Endothelial cell of umbilical vein (primary cell): Measurements from ENCODE around the gene ACOD1. TPM values are rescaled to one million over a fixed set of nuclear protein-coding genes. Genes with fewer than 3 reads are reported as not detected.

ENCODE experiments used
- BruUV-seq: library from RNA; stranded (reverse); fragments of 400-500 nt; replicated peaks from 2 replicates; lab custom pipeline; 2021; lab: Mats Ljungman, UMichigan
- CTCF ChIA-PET: fragments of 300-600, 350-600 bp; sonication (Branson Sonifier 250); formaldehyde crosslinking; loops from one replicate; lab custom pipeline; 2021; ENCODE audit warnings: antibody characterized with exemption, inconsistent platforms; lab: Charles Lee
- POLR2A ChIA-PET: fragments of 300-600, 350-600 bp; sonication (Branson Sonifier 250); formaldehyde crosslinking; loops from one replicate; lab custom pipeline; 2021; ENCODE audit warnings: antibody characterized with exemption, inconsistent platforms; lab: Charles Lee
- DNase-seq: peaks from one replicate; pipeline ENCODE4 v3.0.0-alpha.2; 2011; ENCODE audit warnings: low read depth, low spot score
- FAIRE-seq: peaks from 2 replicates; lab custom pipeline; 2011; peaks lifted over from hg19 to GRCh38; lab: Jason Lieb, UNC
- H2AFZ ChIP-seq: 2 replicates; pipeline ENCODE4 v1.6.0; 2012; ENCODE audit warnings: low read depth, low read length, control low read depth, inconsistent platforms
- H3K27ac ChIP-seq: 2 replicates; pipeline ENCODE4 v1.5.1; 2011; ENCODE audit warnings: low read depth, mild to moderate bottlenecking, control low read depth, low read length, moderate library complexity; ENCODE audit not compliant: insufficient read depth
- H3K27me3 ChIP-seq, 2 experiments: 2 replicates each; pipeline versions ENCODE4 v1.6.0 to v1.6.1; 2011; ENCODE audit warnings: low read length in 2 of 2, mixed read lengths in 1 of 2; ENCODE audit not compliant: control insufficient read depth in 2 of 2, insufficient read depth in 2 of 2
- H3K36me3 ChIP-seq, 2 experiments: 2 replicates in 1 of 2; 3 replicates in 1 of 2; pipeline ENCODE4 v1.5.1; 2011; ENCODE audit warnings: low read length in 2 of 2, mild to moderate bottlenecking in 1 of 2, moderate library complexity in 1 of 2; ENCODE audit not compliant: control insufficient read depth in 2 of 2, insufficient read depth in 2 of 2; ENCODE audit errors: extremely low read depth in 1 of 2
- H3K4me1 ChIP-seq: 3 replicates; pipeline ENCODE4 v1.5.1; 2011; ENCODE audit warnings: mild to moderate bottlenecking, low read length; ENCODE audit not compliant: control insufficient read depth, insufficient read depth; ENCODE audit errors: extremely low read depth
- H3K4me2 ChIP-seq: 2 replicates; pipeline ENCODE4 v1.6.1; 2011; ENCODE audit warnings: low read length, control low read depth, mixed read lengths; ENCODE audit not compliant: insufficient read depth
- H3K4me3 ChIP-seq, 3 experiments: fragments of 200-600 bp in 1 of 3; sonication (generic), shearing (Covaris generic) in 1 of 3; replicated peaks in 1 of 3; 2 replicates each; pipeline ENCODE4 v1.5.1; 2011 to 2016; ENCODE audit warnings: control low read depth in 3 of 3, low read length in 3 of 3, mild to moderate bottlenecking in 2 of 3, inconsistent platforms in 1 of 3, low read depth in 1 of 3, moderate library complexity in 1 of 3; ENCODE audit not compliant: insufficient read depth in 1 of 3
- H3K79me2 ChIP-seq: 2 replicates; pipeline ENCODE4 v1.6.0; 2012; ENCODE audit warnings: low read length, inconsistent platforms; ENCODE audit not compliant: control insufficient read depth, insufficient read depth
- H3K9ac ChIP-seq: replicated peaks from 2 replicates; pipeline ENCODE3; 2011; ENCODE audit warnings: low read length, control low read depth; ENCODE audit not compliant: insufficient read depth; ENCODE audit errors: extremely low read depth
- H3K9me1 ChIP-seq: replicated peaks from 3 replicates; pipeline ENCODE4 v1.6.0; 2011; ENCODE audit warnings: mild to moderate bottlenecking, low read length; ENCODE audit not compliant: control insufficient read depth, insufficient read depth; ENCODE audit errors: extremely low read depth
- H3K9me3 ChIP-seq: replicated peaks from 2 replicates; pipeline ENCODE4 v1.5.1; 2012; ENCODE audit warnings: low read length, inconsistent platforms; ENCODE audit not compliant: control insufficient read depth, insufficient read depth
- H4K20me1 ChIP-seq: replicated peaks from 2 replicates; pipeline ENCODE3; 2011; ENCODE audit warnings: mild to moderate bottlenecking, low read length; ENCODE audit not compliant: control insufficient read depth, insufficient read depth; ENCODE audit errors: extremely low read depth
- CTCF ChIP-seq, 2 donors: IDR thresholded peaks; 1 replicate in 1 of 2; 2 replicates in 1 of 2; pipeline ENCODE4 v1.5.1; 2011; ENCODE audit warnings: low read length in 2 of 2, mild to moderate bottlenecking in 2 of 2, moderate library complexity in 2 of 2, control low read depth in 1 of 2, inconsistent platforms in 1 of 2, low read depth in 1 of 2; ENCODE audit not compliant: insufficient read depth in 1 of 2; ENCODE audit errors: extremely low read depth in 1 of 2
- EZH2 ChIP-seq: IDR thresholded peaks from 2 replicates; pipeline ENCODE4 v1.6.1; 2012; ENCODE audit warnings: borderline replicate concordance, low read depth, mild to moderate bottlenecking, moderate library complexity, low read length, inconsistent platforms; ENCODE audit not compliant: severe bottlenecking
- FOS ChIP-seq: IDR thresholded peaks from 2 replicates; pipeline ENCODE4 v1.6.1; 2011; ENCODE audit warnings: mild to moderate bottlenecking, low read length, moderate library complexity, borderline replicate concordance; ENCODE audit not compliant: insufficient read depth
- GATA2 ChIP-seq: IDR thresholded peaks from 2 replicates; pipeline ENCODE4 v1.7.0; 2011; ENCODE audit warnings: low read depth, mild to moderate bottlenecking, moderate library complexity, mixed read lengths, low read length; ENCODE audit not compliant: insufficient read length, insufficient read depth
- JUN ChIP-seq: IDR thresholded peaks from 2 replicates; pipeline ENCODE4 v1.6.1; 2011; ENCODE audit warnings: borderline replicate concordance, low read depth; ENCODE audit not compliant: insufficient read length, insufficient read depth
- MAX ChIP-seq: IDR thresholded peaks from 2 replicates; pipeline ENCODE4 v1.6.1; 2011; ENCODE audit not compliant: insufficient read depth, insufficient read length
- MYC ChIP-seq: IDR thresholded peaks from one replicate; pipeline ENCODE4 v1.6.1; 2011; ENCODE audit warnings: mild to moderate bottlenecking, low read depth, low read length
- POLR2A ChIP-seq: IDR thresholded peaks from 2 replicates; pipeline ENCODE4 v1.6.1; 2012; ENCODE audit warnings: low read depth, mild to moderate bottlenecking, control low read depth, low read length
- POLR2AphosphoS5 ChIP-seq: IDR thresholded peaks from 2 replicates; pipeline ENCODE4 v1.6.1; 2012; ENCODE audit warnings: low read depth, mild to moderate bottlenecking, control low read depth, low read length, moderate library complexity; ENCODE audit not compliant: insufficient read depth
- dilution Hi-C: fragments of 300-500 bp; cut with MboI; formaldehyde crosslinking; loops from one replicate; pipeline ENCODE4 v1.15.0; 2019; ENCODE audit warnings: low sequenced_read_pairs; ENCODE audit not compliant: extremely low pct_ligation_motif_present
- intact Hi-C: fragments of 100-400 bp; cut with micrococcal nuclease; formaldehyde crosslinking; loops from one replicate; pipeline ENCODE4 v1.10.0; 2022
- polyA plus RNA-seq, 4 experiments: library from polyadenylated mRNA; depleted of rRNA in 3 of 4; stranded (reverse) in 3 of 4; unstranded in 1 of 4; fragments of >200 nt; gene quantifications; 2 replicates each; pipeline versions ENCODE4 v1.2.1 to v1.2.3, GENCODE V29; 2011 to 2012; ENCODE audit warnings: missing spikeins in 1 of 4
- total RNA-seq: library from RNA; stranded (reverse); gene quantifications from 2 replicates; pipeline ENCODE4 v1.2.3, GENCODE V29; 2021

Gene ACOD1
- total and polyA plus RNA-seq, 2 donors (not counting 3 experiments of a cell fraction or from before 2014, with no cell fraction given): not detected

- BruUV-seq: no TSS peak
- dilution Hi-C loops: no loop called here
- no peak for FAIRE-seq
- H3K79me2 ChIP-seq: no peaks in the 10 kb centered on the region
- H3K36me3 ChIP-seq: no peaks in the 10 kb centered on the region
- CTCF ChIA-PET: interaction anchor here (1.1 to 1.5 kb wide), 4 partner anchors 21 to 1100 kb away, joined by 3 to 5 read pairs (median 4); no protein-coding TSS in a partner anchor
- POLR2A ChIA-PET: no interaction called here
- H3K9me3 ChIP-seq: no peaks in the 10 kb centered on the region
- peaks cover 17 to 24% of the 10 kb centered on the region in 2 experiments for H3K27me3 ChIP-seq
- H3K27ac ChIP-seq: no peak overlapping the region
- H3K9ac ChIP-seq: no peak overlapping the region
- H3K4me2 ChIP-seq: no peak overlapping the region
- H3K4me1 ChIP-seq: peaks cover 2% of the 10 kb centered on the region
- no peak for DNase-seq
- H3K9me1 ChIP-seq: no peaks in the 10 kb centered on the region
- no peak overlapping the region for H3K4me3 ChIP-seq
- TF ChIP-seq JUN (no peak), POLR2AphosphoS5 (no peak), POLR2A (no peak), GATA2 (no peak), FOS (no peak), CTCF (IDR thresholded peaks at IDR 0.05; ENCODE audit: extremely low read depth in 1 of 2, insufficient read depth in 1 of 2, low read depth in 1 of 2, low read length in 2 of 2) (no peak), MAX (no peak), MYC (no peak), EZH2 (no peak)
- no peaks in the 10 kb centered on the region for H4K20me1 ChIP-seq
- intact Hi-C loops: loop anchor here (10.0 kb wide), 1 partner anchor 502 kb away; no protein-coding TSS in a partner anchor
- H2AFZ ChIP-seq: no peak overlapping the region
Observed at GRCh38 chr13:76976490-76976889, 28.2 kb downstream of the ACOD1 start.
